Memory B cell (primary cell): ENCODE measurements around the gene CA5B.

Experiments used
- ATAC-seq: fragments of 150-1000 bp; cut with Tn5 transposase; 2 replicates; pipeline ENCODE4 v1.10.0; 2021; ENCODE audit warnings: low read depth, mild to moderate bottlenecking, moderate library complexity
- DNase-seq, 2 donors: peaks; one replicate each; pipeline ENCODE4 v3.0.0; 2022; ENCODE audit warnings: low spot score in 2 of 2
- H3K27ac Mint-ChIP-seq: one replicate; pipeline ENCODE4 v1.8.0; 2022; ENCODE audit warnings: mild to moderate bottlenecking, moderate library complexity, mixed read lengths
- H3K27me3 Mint-ChIP-seq: one replicate; pipeline ENCODE4 v1.8.0; 2022; ENCODE audit warnings: mixed read lengths
- H3K36me3 Mint-ChIP-seq: one replicate; pipeline ENCODE4 v1.8.0; 2022; ENCODE audit warnings: mild to moderate bottlenecking, mixed read lengths
- H3K4me1 Mint-ChIP-seq: one replicate; pipeline ENCODE4 v1.8.0; 2022; ENCODE audit warnings: mixed read lengths
- H3K4me3 Mint-ChIP-seq: one replicate; pipeline ENCODE4 v1.8.0; 2022; ENCODE audit warnings: mild to moderate bottlenecking, moderate library complexity, mixed read lengths
- H3K9me3 Mint-ChIP-seq: one replicate; pipeline ENCODE4 v1.8.0; 2022; ENCODE audit warnings: mixed read lengths

Gene CA5B

GRCh38 chrX:15761564-15762191, 23.6 kb downstream of the CA5B start:
- Mint-ChIP-seq H3K9me3 (no peaks in the 10 kb centered on the region), H3K27me3 (no peaks in the 10 kb centered on the region), H3K36me3 (peaks cover 9% of the 10 kb centered on the region), H3K27ac (peak overlapping the region; percentile 43), H3K4me1 (peaks cover 9% of the 10 kb centered on the region), H3K4me3 (no peak overlapping the region)
- ATAC-seq (peak; percentile 65), DNase-seq (peak in 1 of 2 donors; percentile 31)

DNA sequence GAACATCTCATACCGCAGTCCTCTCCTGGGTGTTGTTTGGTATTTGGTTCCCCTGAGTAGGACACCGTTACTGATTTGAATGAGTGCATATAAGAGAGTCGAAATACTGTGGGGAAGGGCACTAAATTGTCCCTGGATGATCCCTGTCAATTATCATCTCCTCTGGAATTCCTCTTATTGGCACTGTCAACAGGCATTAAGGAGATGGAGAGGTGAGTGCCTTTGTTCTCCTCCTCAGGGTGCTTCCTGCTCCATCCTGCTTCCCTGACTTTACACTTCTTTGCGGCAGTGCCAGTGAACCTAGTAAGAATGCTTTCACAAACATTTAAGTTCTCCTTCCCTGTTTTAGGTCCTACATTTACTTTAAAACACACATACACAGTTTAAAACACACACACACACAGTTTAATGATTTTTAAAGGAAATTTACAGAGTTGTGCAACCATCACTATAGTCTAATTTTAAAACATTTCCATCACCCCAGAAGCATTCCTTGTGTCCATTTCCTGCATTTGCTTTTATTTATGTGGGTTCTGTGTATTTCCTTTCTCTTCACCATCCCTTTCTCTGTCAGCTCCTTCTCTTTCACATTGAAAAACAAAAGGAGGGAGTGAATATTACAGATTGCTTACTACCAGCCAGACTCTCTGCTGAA, 31.4 kb downstream of the CA5B start:
- Mint-ChIP-seq H3K4me3 (no peak overlapping the region), H3K36me3 (peaks cover 17% of the 10 kb centered on the region), H3K4me1 (peaks cover 2% of the 10 kb centered on the region), H3K27me3 (no peaks in the 10 kb centered on the region), H3K27ac (no peak overlapping the region), H3K9me3 (no peaks in the 10 kb centered on the region)
- ATAC-seq (no peak), DNase-seq (no peak)

- Mint-ChIP-seq H3K27ac (peak overlapping the region; percentile 98), H3K4me3 (peak overlapping the region; percentile 87), H3K9me3 (no peaks in the 10 kb centered on the region), H3K36me3 (peaks cover 10% of the 10 kb centered on the region), H3K4me1 (peaks cover 4% of the 10 kb centered on the region), H3K27me3 (no peaks in the 10 kb centered on the region)
- ATAC-seq = peak; percentile 82
- DNase-seq = peak in 1 of 2 donors; percentile 16
Measured at GRCh38 chrX:15781961-15782699, 44.1 kb downstream of the CA5B start.

DNA sequence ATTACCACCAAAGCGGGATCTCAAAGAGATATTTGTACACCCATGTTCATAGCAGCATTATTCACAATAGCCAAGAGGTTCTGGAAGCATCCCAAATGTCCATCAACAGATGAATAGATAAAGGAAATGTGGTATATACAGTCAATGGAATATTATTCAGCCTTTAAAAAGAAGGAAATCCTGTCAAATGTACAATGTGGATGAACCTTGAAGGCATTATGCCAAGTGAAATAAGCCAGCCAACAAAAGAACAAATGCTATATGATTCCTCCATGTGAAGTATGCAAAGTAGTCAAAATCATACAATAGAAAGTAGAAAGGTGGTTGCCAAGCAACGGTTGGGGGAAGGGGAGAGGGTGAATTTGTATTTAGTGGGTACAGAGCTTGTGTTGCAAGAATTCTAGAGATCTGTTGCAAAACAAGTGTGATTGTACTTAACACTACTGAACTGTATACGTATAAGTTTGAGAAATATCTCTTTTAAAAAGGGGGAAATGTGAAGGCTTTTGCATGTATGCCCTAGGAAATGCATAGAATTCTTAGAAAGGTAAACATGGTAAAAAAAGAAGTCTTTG, 47.2 kb downstream of the CA5B start:
- Mint-ChIP-seq H3K27ac (no peak overlapping the region), H3K4me3 (no peak overlapping the region), H3K9me3 (no peaks in the 10 kb centered on the region), H3K36me3 (peaks cover 5% of the 10 kb centered on the region), H3K4me1 (peaks cover 4% of the 10 kb centered on the region), H3K27me3 (no peaks in the 10 kb centered on the region)
- no peak for ATAC-seq
- DNase-seq = no peak

GRCh38 chrX:15786915-15787314, 48.8 kb downstream of the CA5B start:
- no peaks in the 10 kb centered on the region for H3K27me3 Mint-ChIP-seq
- DNase-seq (no peak), ATAC-seq (no peak)
- no peak overlapping the region for H3K27ac Mint-ChIP-seq
- H3K36me3 Mint-ChIP-seq = peaks cover 5% of the 10 kb centered on the region
- no peaks in the 10 kb centered on the region for H3K9me3 Mint-ChIP-seq
- H3K4me3 Mint-ChIP-seq = no peak overlapping the region
- H3K4me1 Mint-ChIP-seq = peaks cover 4% of the 10 kb centered on the region

DNA sequence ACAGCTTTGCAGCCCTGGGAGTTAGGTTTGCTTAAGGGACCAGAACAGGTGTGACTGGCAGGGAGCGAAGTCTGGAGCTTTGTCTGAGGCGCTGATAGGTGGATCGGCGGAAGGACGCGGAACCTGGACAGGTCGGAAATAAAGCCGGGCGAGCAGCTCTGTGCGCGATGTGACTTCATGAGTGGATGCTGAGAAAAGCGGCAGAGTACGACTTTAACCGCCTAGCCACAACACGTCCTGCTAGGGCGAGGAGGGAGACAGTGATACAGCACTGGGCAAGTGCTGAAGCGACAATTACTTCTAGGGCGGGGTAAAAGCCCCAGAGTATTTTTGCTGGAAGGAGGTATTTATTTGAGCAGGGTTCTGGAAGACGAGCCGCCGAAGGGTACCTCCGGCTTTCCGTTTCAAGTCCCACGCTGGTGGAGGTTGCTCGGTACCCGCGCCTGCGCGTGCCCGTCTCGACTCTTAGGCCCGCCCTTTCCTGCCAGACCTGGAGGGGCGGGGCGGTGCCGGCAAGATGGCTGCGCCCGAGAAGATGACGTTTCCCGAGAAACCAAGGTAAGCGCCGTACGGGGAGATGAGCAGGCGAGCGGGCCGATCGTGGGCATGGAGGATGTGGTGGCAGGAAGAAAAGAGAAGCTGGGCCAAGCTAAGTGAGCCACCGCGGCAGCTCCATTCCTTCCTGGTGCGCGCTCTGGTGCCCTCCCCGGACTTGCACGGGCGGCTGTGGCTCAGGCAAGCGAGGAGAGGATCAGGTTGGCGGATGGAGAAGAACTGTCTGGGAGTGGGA, 52.1 kb downstream of the CA5B start, which contains the start of gene ZRSR2:
TSS of gene ZRSR2 (plus strand) at position 506 of the 790 bp plus-strand sequence. CDS start at position 518, 12 bp downstream.
- DNase-seq = peak; percentile 70 to 86
- no peak within 1 kb of the TSS for H3K4me3 Mint-ChIP-seq
- peaks cover 12% of the 10 kb centered on the region for H3K4me1 Mint-ChIP-seq
- ATAC-seq = peak; percentile 88
- peaks cover 6% of the 10 kb centered on the region for H3K36me3 Mint-ChIP-seq
- no peaks in the 10 kb centered on the region for H3K9me3 Mint-ChIP-seq
- no peaks in the 10 kb centered on the region for H3K27me3 Mint-ChIP-seq
- no peak within 1 kb of the TSS for H3K27ac Mint-ChIP-seq

DNA sequence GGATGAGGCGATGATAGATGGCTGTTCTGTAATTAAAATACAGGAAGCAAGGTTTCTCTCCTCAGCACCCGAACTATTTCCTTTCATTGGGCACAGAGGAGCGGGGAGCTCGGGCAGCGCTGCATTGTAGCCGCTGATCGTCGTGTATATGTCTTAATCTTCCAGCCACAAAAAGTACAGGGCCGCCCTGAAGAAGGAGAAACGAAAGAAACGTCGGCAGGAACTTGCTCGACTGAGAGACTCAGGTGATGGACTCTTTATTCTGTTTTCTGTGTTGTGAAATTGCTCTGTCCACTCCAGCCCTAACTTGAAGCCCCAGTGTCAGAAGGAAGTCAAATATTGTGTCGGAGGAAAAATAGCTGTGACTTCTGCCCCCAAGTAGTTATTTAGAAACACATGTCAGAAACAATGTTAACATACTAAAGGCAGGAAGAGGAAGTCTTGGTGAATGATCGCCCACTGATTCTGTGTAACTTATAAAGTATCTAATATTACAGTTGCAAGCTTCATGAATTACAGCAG, 52.8 kb downstream of the CA5B start:
- H3K9me3 Mint-ChIP-seq = no peaks in the 10 kb centered on the region
- peaks cover 7% of the 10 kb centered on the region for H3K36me3 Mint-ChIP-seq
- ATAC-seq = peak; percentile 42
- H3K4me1 Mint-ChIP-seq = peaks cover 13% of the 10 kb centered on the region
- H3K27me3 Mint-ChIP-seq = no peaks in the 10 kb centered on the region
- no peak overlapping the region for H3K4me3 Mint-ChIP-seq
- no peak for DNase-seq
- H3K27ac Mint-ChIP-seq = no peak overlapping the region

DNA sequence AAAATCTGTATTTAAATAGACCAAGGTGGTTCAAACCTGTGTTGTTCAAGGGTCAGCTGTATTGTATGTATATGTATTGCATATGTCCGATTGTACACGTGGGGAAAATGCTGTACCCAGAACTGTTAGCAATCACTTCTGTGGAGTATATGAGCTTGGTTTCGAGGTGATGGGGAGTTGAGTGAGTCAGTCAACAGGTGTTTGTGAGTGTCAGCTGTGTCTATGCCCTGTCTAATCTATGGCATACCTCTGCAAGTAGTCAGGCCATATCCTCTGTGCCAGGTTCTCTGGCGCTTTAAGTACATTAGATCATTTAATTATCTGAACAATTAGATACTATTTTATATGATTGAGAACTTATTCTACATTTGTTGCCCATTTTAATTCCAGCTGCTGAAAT, 59.6 kb downstream of the CA5B start:
- Mint-ChIP-seq H3K27ac (no peak overlapping the region), H3K27me3 (no peaks in the 10 kb centered on the region), H3K4me1 (peaks cover 15% of the 10 kb centered on the region), H3K4me3 (no peak overlapping the region), H3K9me3 (no peaks in the 10 kb centered on the region), H3K36me3 (peaks cover 10% of the 10 kb centered on the region)
- DNase-seq (no peak), ATAC-seq (no peak)

DNA sequence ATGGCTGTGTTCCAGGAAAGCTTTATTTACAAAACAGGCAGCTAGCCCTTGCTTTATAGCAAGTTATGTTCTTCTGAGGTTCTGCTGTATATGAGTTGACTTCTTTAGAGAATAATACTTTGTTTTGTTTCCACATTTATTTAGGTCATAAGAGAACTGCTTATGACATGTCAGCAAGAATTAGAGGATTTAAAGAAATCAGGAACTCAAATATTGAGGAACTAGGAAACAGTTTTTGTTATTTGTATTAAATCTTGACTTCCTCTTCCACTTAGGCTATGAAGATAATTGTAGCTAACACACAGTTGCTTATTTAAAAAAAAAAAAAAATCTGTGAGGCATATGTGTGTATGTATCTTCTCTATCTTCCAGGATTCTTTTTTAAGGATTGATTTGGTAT, 66.5 kb downstream of the CA5B start:
- no peak overlapping the region for H3K4me3 Mint-ChIP-seq
- H3K4me1 Mint-ChIP-seq = peaks cover 3% of the 10 kb centered on the region
- no peaks in the 10 kb centered on the region for H3K9me3 Mint-ChIP-seq
- DNase-seq (no peak), ATAC-seq (no peak)
- H3K36me3 Mint-ChIP-seq = peaks cover 16% of the 10 kb centered on the region
- peak overlapping the region; percentile 20 for H3K27ac Mint-ChIP-seq
- no peaks in the 10 kb centered on the region for H3K27me3 Mint-ChIP-seq

GRCh38 chrX:15808254-15808653, 70.2 kb downstream of the CA5B start:
- no peak for DNase-seq
- no peak overlapping the region for H3K4me3 Mint-ChIP-seq
- peaks cover 19% of the 10 kb centered on the region for H3K36me3 Mint-ChIP-seq
- ATAC-seq = no peak
- H3K4me1 Mint-ChIP-seq = peaks cover 3% of the 10 kb centered on the region
- H3K9me3 Mint-ChIP-seq = no peaks in the 10 kb centered on the region
- no peaks in the 10 kb centered on the region for H3K27me3 Mint-ChIP-seq
- no peak overlapping the region for H3K27ac Mint-ChIP-seq

GRCh38 chrX:15812192-15812938, 74.3 kb downstream of the CA5B start:
- Mint-ChIP-seq H3K9me3 (no peaks in the 10 kb centered on the region), H3K4me3 (no peak overlapping the region), H3K27ac (no peak overlapping the region), H3K4me1 (peaks cover 6% of the 10 kb centered on the region), H3K36me3 (peaks cover 10% of the 10 kb centered on the region), H3K27me3 (no peaks in the 10 kb centered on the region)
- ATAC-seq (no peak), DNase-seq (no peak)

DNA sequence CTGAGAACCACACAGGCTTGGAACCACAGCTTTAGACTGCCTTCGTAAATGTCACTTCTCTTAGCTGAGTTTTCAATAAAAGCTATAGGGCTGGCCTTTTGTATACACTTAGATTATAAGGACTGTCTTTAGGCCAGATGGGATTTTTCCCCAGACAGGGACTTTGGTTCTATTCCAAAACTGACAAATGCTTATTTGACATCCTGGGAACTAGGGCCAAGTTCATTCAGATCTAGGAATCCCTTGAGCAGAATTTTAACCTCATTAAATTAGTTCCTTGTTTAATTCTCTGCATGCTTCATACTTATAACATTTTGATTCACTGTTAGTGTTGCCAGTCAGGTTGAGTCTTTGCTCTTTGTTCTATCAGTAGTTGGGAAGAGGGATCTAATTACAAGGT, 75.3 kb downstream of the CA5B start:
- ATAC-seq (no peak), DNase-seq (no peak)
- Mint-ChIP-seq H3K27me3 (no peaks in the 10 kb centered on the region), H3K27ac (no peak overlapping the region), H3K4me1 (peaks cover 6% of the 10 kb centered on the region), H3K4me3 (no peak overlapping the region), H3K36me3 (peaks cover 14% of the 10 kb centered on the region), H3K9me3 (no peaks in the 10 kb centered on the region)
